ENCODE results near the gene FTCD.

DNA sequence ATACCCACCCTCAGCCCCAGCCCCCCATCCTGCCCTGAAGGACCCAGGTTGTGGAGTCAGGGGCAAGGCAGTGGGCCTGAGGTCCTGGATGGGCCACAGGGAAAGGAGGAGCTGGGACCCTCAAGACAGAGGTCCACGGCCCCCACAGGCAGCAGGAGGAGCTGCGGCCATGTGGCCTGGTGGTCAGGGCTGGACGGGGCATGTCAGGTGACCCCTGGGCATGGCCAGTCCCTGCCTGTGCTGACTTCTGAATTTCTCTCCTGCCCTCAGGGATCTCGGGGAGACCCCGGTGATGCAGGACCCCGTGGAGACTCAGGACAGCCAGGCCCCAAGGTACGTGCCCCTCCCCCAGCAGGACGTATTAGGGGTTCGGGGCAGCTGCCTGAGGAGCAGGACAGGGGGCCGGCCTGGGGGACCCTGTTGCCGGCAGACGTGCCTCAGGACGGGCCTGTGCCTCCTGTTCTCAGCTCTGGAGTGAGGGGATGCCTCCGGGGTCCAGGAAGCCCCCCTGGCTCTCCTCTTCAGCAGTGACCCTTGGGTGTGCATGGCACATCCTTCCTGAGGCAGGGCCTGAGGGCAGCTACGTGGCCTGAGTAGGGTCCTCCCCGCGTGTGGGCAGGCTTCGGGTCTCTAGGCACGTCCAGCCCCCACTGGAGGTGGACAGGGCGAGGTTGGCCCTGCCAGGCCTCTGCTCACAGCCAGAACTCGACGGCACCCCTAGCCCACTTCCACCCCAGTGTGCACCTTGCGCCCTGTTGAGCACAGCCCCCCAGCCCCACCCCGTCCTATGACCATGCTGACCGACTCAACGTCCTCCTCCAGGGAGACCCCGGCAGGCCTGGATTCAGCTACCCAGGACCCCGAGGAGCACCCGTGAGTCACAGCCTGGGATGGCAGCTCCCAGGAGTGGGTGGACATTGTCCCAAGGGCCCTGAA, 33.8 kb downstream of the FTCD start:
- TF ChIP-seq, protein P1, sequence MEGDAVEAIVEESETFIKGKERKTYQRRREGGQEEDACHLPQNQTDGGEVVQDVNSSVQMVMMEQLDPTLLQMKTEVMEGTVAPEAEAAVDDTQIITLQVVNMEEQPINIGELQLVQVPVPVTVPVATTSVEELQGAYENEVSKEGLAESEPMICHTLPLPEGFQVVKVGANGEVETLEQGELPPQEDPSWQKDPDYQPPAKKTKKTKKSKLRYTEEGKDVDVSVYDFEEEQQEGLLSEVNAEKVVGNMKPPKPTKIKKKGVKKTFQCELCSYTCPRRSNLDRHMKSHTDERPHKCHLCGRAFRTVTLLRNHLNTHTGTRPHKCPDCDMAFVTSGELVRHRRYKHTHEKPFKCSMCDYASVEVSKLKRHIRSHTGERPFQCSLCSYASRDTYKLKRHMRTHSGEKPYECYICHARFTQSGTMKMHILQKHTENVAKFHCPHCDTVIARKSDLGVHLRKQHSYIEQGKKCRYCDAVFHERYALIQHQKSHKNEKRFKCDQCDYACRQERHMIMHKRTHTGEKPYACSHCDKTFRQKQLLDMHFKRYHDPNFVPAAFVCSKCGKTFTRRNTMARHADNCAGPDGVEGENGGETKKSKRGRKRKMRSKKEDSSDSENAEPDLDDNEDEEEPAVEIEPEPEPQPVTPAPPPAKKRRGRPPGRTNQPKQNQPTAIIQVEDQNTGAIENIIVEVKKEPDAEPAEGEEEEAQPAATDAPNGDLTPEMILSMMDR (IDR thresholded peaks at IDR 0.05; ENCODE audit: extremely low read depth in 1 of 2, insufficient read depth in 1 of 2, low read depth in 1 of 2, low read length in 2 of 2), result no peak
- TF ChIP-seq EZH2 (IDR thresholded peaks at IDR 0.05; ENCODE audit: borderline replicate concordance, low read depth, low read length, severe bottlenecking), result no peak

All from endothelial cell of umbilical vein (primary cell).